ENCODE measurements around the gene B3GALT4.
"Not testable (repeated sequence)": the region's sequence is repeated elsewhere in the genome, so short reads cannot be mapped to it uniquely, and the experiment has no call there.

The B3GALT4 gene

DNA sequence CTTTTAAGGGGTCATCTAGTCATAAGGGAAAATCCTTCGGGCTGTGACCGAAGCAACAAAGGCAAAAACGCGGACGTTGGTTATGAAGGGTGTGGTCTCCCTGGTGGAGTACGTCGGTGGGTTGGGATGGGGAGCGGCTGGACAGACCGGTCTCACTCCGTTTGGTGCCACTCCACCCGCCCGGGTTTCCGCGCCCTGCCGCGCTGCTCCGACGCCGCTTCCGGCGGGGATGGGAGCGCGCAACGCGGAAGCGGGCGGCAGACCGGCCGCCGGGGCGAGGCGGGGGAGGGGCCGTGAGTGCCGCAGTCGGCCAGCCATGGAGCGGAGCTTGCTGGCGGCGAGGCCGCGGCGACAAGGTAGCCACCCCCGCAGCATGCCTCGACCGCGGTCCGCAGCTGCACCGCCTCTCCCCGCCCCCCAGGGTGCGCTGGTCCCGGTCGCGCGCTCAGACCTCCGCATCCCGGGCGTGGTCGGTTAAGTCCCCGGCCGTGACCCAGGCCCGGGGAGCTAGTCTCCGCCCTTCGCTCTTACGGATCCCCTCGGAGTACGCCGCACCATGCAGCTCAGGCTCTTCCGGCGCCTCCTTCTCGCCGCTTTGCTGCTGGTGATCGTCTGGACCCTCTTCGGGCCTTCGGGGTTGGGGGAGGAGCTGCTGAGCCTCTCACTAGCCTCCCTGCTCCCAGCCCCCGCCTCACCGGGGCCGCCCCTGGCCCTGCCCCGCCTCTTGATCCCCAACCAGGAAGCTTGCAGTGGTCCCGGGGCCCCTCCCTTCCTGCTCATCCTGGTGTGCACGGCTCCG, at the start of gene B3GALT4:
TSS of gene B3GALT4 (plus strand) at position 260 of the 799 bp plus-strand sequence. CDS start at position 557, 297 bp downstream.
- DNase-seq, result peak; percentile 89

- peak; percentile 1 for DNase-seq
These were observed 41.7 kb upstream of the B3GALT4 start for GRCh38 chr6:33235221-33235634.

GRCh38 chr6:33236328-33236727, 40.6 kb upstream of the B3GALT4 start:
- DNase-seq, result no peak

- no peak for DNase-seq
These were observed 40.1 kb upstream of the B3GALT4 start for GRCh38 chr6:33236852-33237251.

GRCh38 chr6:33237741-33238140, 39.2 kb upstream of the B3GALT4 start:
- no peak for DNase-seq

- no peak for DNase-seq
These were observed 35.0 kb upstream of the B3GALT4 start for GRCh38 chr6:33241968-33242367.

DNA sequence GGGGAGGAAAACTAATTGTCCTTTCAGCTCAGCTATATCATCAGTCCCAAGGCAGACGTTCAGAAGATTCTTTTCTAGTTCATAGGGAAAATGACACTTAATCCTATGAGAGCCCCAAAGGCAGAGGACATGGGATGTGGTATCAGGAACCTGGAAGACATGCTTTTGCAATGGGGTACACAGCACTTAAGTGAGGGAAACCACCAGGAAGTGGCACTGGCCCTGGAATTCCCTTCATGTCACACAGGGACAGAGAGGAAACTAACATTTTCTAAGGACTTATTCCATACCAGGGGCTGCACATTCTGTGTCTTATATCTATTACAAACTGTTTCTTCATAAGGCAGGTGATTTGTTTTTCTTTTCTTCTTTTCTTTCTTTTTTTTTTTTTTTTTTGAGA, 33.4 kb upstream of the B3GALT4 start:
- no peak for DNase-seq

GRCh38 chr6:33247977-33248642, 28.8 kb upstream of the B3GALT4 start:
- peak; percentile 97 for DNase-seq

DNA sequence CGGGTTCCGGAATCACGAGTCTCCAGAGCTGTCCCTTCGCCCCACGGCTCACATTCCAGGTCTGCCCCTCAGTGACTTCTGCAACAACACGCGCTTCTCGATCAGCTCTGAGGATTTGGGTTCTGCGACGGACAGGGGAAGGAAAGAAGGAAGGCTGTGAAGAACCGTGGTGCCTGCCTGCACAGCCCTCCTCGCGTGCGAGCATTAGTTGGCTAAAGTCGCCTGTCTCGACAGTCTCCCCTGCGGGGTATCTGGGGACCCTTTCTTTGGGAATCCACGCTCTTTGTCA, 28.3 kb upstream of the B3GALT4 start:
- peak; percentile 82 for DNase-seq

DNA sequence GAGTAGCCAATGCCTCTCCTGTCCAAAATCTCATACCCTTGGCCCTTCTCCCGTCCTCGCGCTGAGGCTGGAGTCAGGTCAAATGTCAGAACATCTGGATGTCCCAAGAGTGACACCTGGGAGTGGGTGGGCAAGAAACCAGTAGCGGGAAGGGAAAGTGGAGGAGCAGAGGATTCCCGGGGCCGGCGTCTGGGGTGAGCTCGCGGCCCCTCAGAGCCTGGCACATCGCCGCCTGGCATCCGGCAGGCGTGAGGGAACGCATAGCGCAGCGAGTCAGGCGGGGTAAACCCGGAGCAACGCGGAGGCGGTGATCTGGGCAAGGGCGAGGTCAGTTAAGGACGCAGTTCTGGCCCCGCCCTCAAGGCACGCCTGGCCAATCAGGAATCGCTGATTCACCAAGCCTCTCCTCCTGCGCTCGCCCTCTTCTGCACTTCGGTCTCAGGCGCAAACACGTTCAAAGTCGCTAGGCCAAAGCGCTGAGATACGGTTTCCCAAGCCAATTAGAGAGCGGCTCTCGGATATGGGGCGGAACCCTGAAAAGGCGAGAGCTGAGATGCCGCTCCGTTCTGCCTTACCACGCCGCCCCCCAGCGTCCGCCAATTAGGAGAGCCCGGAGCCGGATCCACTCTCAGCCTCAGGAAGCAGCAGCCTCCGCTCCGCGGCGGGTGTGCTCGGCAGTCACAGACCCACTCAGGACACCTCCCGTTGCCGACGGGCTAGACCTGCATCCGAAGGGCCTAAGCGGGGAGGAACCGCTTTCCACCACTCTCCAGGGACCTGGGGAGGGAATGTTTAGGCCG, 27.8 kb upstream of the B3GALT4 start:
- DNase-seq, result peak; percentile 98

- peak; percentile 8 for DNase-seq
These were observed 26.9 kb upstream of the B3GALT4 start for GRCh38 chr6:33249732-33250630.

- no peak for DNase-seq
These were observed 26.2 kb upstream of the B3GALT4 start for GRCh38 chr6:33250731-33251130.

DNA sequence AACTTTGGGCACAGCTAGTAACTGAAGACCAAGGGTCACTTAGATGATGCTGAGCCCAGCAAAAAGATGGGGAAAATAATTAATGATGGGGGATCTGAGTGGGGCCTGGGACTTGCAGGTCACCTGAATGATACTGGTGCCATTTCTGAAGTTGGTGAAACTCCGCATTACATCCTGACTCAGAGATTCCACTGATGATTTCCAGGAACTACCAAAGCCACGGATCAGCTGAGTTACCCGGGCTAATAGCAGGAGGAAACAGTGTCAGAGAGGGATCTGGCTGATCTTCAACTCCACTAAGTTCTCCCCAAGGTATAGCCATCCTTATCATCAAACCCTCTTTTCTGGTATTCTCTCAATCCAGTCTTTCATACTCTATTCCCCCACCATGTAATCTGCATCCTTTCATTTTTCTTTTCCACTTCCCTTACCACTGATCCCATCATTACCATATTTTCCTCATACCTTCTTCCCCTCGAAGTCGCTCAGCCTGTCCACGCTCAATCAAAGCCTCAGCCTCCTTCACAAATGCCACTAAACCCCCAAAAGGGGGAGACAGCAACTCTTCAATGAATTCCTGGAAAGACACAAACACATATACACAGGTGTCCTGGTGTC, 25.4 kb upstream of the B3GALT4 start:
- DNase-seq, result no peak

DNA sequence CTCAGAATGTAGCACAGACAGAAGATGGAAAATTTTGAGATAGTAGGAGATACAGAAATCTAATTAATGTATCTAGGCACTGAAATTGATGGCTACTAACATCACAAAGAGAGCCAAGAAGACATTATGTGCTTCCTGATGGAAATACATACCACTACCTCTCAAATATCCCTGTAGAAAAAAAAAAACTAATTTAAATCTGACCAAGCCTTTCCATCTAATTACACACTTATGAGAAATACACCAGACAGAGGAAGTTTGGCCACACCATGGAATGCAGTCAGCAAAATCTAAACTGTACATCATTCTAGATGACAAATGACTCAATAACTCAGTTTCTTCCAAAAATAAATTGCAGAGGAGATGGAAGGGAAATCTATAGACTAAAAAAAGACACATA, 24.2 kb upstream of the B3GALT4 start:
- no peak for DNase-seq

DNA sequence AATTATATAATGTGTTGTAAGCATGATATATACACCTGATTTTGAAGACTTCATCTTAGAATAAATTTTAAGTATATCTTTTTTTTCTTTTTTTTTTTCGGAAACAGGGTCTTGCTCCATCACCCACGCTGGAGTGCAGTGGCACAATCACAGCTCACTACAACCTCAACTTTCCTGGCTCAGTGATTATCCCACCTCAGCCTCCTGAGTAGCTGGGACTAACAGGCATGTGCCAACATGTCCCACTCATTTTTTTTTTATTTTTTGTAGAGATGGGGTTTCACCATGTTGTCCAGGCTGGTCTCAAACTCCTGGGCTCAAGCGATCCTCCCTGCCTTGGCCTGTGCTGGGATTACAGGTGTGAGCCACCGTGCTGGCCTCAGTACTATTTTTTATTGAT, 22.3 kb upstream of the B3GALT4 start:
- no peak for DNase-seq

DNA sequence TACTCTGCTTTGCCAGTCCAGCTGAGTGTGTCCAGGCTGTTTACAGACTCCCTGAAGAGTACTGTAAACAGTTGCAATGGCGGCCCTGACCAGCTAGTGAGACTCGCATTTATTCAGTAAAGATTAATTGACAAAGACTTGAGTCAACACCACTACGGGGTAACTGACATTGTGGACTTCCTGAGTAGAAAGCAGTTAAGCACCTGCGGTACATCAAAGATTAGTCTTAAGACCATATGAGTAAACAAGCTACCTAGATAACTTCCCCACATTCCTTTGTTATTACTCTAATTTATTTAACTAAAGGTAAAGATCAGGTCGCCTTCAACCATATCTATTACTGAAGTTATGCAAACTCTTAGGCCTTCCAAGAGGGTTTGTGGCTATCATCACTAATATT, 17.9 kb upstream of the B3GALT4 start:
- no peak for DNase-seq

- DNase-seq, result not testable (repeated sequence)
These were observed 14.4 kb upstream of the B3GALT4 start for GRCh38 chr6:33262490-33262889.

DNA sequence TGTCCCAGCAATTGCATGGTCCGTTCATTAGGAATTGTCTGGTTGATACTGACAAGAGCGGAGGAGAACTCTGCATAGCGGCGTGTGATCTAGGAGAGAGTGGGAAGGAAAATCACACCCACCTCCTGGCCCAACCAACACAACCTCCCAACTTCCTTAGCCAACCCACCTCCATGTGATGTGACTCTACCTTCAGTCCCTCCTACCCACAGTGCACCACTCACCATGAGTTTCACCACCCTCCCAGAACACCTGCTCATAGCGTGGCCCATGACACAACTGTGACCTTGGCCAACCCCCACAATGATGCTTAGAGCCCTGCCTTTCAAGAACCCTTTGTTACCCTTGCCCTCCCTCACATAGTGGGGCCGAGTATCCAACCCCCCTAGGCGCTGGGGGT, 12.9 kb upstream of the B3GALT4 start:
- no peak for DNase-seq

DNA sequence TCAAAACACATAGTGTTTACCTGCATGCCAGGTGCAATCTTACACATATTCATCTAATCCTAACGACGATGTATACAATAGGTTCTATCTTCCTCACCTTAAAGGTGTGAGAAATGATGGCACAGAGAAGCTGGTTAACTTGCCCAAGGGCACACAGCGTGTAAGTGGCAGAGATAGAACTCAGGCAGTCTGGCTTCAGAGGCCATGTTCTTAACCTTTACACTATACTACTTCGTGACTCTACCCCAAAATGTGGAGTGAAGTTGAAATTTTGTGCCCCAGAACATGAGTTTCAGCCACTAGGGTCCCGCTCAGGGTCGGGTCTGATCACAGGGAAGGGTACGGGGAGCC, 5.8 kb upstream of the B3GALT4 start:
- no peak for DNase-seq

DNA sequence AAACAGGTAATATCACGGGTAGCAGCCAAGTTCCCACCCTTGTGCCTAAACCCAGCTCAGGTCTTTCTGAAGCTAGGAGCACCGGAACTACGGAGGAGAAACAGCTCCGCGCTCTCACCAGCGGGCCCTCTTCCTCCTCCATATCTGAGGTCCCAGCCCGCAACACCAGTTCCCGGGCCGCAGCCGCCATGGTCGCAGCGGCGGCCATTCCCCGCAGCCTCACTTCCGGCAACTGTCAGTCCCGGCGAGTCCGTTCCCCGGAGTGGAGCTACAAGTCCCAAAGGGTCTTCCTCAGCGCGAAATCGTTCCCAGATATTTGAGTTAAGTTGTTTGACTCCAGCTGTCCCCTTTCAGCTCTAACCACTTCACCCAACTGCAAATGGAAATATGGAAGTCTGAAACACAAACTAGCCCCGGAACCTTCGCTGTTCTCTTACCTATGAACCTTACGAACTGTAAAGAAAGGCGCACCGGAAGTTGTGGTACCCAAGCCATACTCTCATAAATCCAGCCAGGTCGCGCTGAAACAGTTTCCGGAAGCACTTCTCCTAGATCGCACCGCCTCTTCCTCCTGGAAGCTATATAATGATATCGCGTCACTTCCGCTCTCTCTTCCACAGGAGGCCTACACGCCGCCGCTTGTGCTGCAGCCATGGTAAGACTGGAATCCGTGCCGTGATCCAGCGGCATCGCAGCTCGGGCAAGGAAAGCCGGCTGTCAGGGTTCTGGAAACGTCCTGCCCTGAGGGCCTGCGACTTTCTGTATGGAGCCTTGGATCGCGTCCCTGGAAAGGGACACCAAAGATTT, 5.3 kb upstream of the B3GALT4 start, which contains the start of the genes RPS18 and VPS52:
TSS of gene RPS18 (plus strand) at position 608 of the 807 bp plus-strand sequence. CDS start at position 653, 45 bp downstream.
TSS of gene VPS52 (minus strand) at position 409 of the 807 bp plus-strand sequence. CDS start at position 208, 201 bp downstream.
- DNase-seq, result peak; percentile 100

Measured in eye (tissue), 1 donor.